HCT116 (cell line): ENCODE data around the gene ABR. TPM values are rescaled to one million over a fixed set of nuclear protein-coding genes. Genes with fewer than 3 reads are reported as not detected.

Experiments used
- ATAC-seq: fragments of 200-7000 bp; cut with Tn5 transposase; 2 replicates; pipeline ENCODE4 v1.9.1; 2020; ENCODE audit warnings: mild to moderate bottlenecking, moderate library complexity
- BruUV-seq: library from RNA; stranded (reverse); fragments of 400-500 nt; replicated peaks from 2 replicates; lab custom pipeline; 2021; lab: Mats Ljungman, UMichigan
- CTCF ChIA-PET: fragments of 300-600 bp; sonication (Branson Sonifier 250); formaldehyde crosslinking; loops from one replicate; lab custom pipeline; 2021; ENCODE audit warnings: antibody characterized with exemption; lab: Charles Lee
- POLR2A ChIA-PET: fragments of 300-600, 350-600 bp; sonication (Branson Sonifier 250); formaldehyde crosslinking; loops from one replicate; lab custom pipeline; 2021; ENCODE audit warnings: antibody characterized with exemption; lab: Charles Lee
- RAD21 ChIA-PET, 2 experiments: fragments of 300-600 bp; sonication (Branson Sonifier 250); formaldehyde crosslinking; loops; one replicate each; lab custom pipeline; 2023; ENCODE audit warnings: low total read pairs in 2 of 2; ENCODE audit not compliant: uncharacterized antibody in 2 of 2, unreplicated experiment in 2 of 2, low non-redundant PET in 1 of 2; lab: Charles Lee
- DNase-seq: peaks from one replicate; pipeline ENCODE4 v3.0.0-alpha.2; 2010; ENCODE audit warnings: low read depth, low spot score
- H2AFZ ChIP-seq: fragments of 200-600 bp; shearing (Covaris generic), sonication (generic); 2 replicates; pipeline ENCODE4 v1.6.1; 2017; ENCODE audit warnings: low read depth, mixed run types, mixed read lengths, antibody characterized with exemption, low read length; ENCODE audit not compliant: poor library complexity, severe bottlenecking
- H3K27ac ChIP-seq: 2 replicates; pipeline ENCODE4 v1.5.1; 2012; ENCODE audit warnings: low read depth, low read length
- H3K27me3 ChIP-seq: fragments of 200-600 bp; sonication (generic); 2 replicates; pipeline ENCODE4 v1.6.1; 2016; ENCODE audit warnings: mixed run types, low read length, mixed read lengths; ENCODE audit not compliant: insufficient read depth
- H3K36me3 ChIP-seq, 2 experiments: fragments of 200-500 bp in 1 of 2; fragments of 200-600 bp in 1 of 2; sonication (Bioruptor generic) in 1 of 2; sonication (generic) in 1 of 2; 2 replicates each; pipeline versions ENCODE4 v1.5.1 to v1.6.1; 2014 to 2016; ENCODE audit warnings: low read length in 2 of 2, inconsistent platforms in 1 of 2, mixed read lengths in 1 of 2, mixed run types in 1 of 2; ENCODE audit not compliant: insufficient read depth in 2 of 2, control insufficient read depth in 1 of 2
- H3K4me1 ChIP-seq, 2 experiments: fragments of 200-600 bp in 1 of 2; sonication (generic) in 1 of 2; 2 replicates each; pipeline versions ENCODE4 v1.5.1 to v1.6.1; 2012 to 2017; ENCODE audit warnings: low read length in 2 of 2, inconsistent platforms in 1 of 2, mild to moderate bottlenecking in 1 of 2, mixed read lengths in 1 of 2, mixed run types in 1 of 2, moderate library complexity in 1 of 2; ENCODE audit not compliant: insufficient read depth in 2 of 2, control insufficient read depth in 1 of 2
- H3K4me2 ChIP-seq: fragments of 200-600 bp; sonication (generic); 2 replicates; pipeline ENCODE4 v1.6.1; 2017; ENCODE audit warnings: mixed run types, low read length, mixed read lengths
- H3K4me3 ChIP-seq, 2 experiments: fragments of 200-600 bp in 1 of 2; sonication (generic) in 1 of 2; replicated peaks in 1 of 2; 2 replicates each; pipeline ENCODE4 v1.5.1; 2011 to 2016; ENCODE audit warnings: low read length in 2 of 2, control low read depth in 1 of 2, low read depth in 1 of 2, mild to moderate bottlenecking in 1 of 2, mixed read lengths in 1 of 2, mixed run types in 1 of 2
- H3K79me2 ChIP-seq: fragments of 200-600 bp; sonication (generic); 2 replicates; pipeline ENCODE4 v1.6.1; 2017; ENCODE audit warnings: mild to moderate bottlenecking, mixed run types, low read length, moderate library complexity, mixed read lengths; ENCODE audit not compliant: insufficient read depth
- H3K9ac ChIP-seq: fragments of 200-600 bp; sonication (generic); 2 replicates; pipeline ENCODE4 v1.6.1; 2016; ENCODE audit warnings: low read length, mixed read lengths
- H3K9me2 ChIP-seq: fragments of 200-600 bp; sonication (generic), shearing (Covaris generic); 2 replicates; pipeline ENCODE4 v1.6.1; 2017; ENCODE audit warnings: mixed run types, mild to moderate bottlenecking, moderate library complexity; ENCODE audit not compliant: insufficient read depth
- H3K9me3 ChIP-seq, 2 experiments: fragments of 200-500 bp in 1 of 2; fragments of 200-600 bp in 1 of 2; sonication (Bioruptor generic) in 1 of 2; sonication (generic) in 1 of 2; 2 replicates each; pipeline ENCODE4 v1.6.1; 2014 to 2017; ENCODE audit warnings: low read length in 2 of 2, mixed read lengths in 2 of 2, inconsistent platforms in 1 of 2, low read depth in 1 of 2, mild to moderate bottlenecking in 1 of 2, mixed run types in 1 of 2, moderate library complexity in 1 of 2; ENCODE audit not compliant: control insufficient read depth in 1 of 2, insufficient read depth in 1 of 2
- H4K20me1 ChIP-seq: fragments of 200-600 bp; sonication (generic), shearing (Covaris generic); 2 replicates; pipeline ENCODE4 v1.6.1; 2017; ENCODE audit warnings: mixed run types, mild to moderate bottlenecking, moderate library complexity; ENCODE audit not compliant: insufficient read depth
- ELF1 ChIP-seq: IDR thresholded peaks from 2 replicates; pipeline ENCODE4 v1.6.1; 2012; ENCODE audit warnings: low read depth, borderline replicate concordance
- FOSL1 ChIP-seq: IDR thresholded peaks from 2 replicates; pipeline ENCODE4 v1.6.1; 2012; ENCODE audit warnings: low read depth
- POLR2A ChIP-seq: IDR thresholded peaks from 2 replicates; pipeline ENCODE4 v1.7.0; 2011; ENCODE audit warnings: borderline replicate concordance; ENCODE audit not compliant: insufficient read depth, insufficient read length; ENCODE audit errors: extremely low read depth
- RAD21 ChIP-seq: IDR thresholded peaks from 2 replicates; pipeline ENCODE4 v1.6.1; 2012; ENCODE audit warnings: low read depth, mild to moderate bottlenecking
- SIN3A ChIP-seq: IDR thresholded peaks from 2 replicates; pipeline ENCODE4 v1.6.1; 2012; ENCODE audit warnings: low read depth
- TCF7L2 ChIP-seq: IDR thresholded peaks from 2 replicates; pipeline ENCODE4 v1.7.0; 2011; ENCODE audit warnings: borderline replicate concordance, inconsistent platforms; ENCODE audit not compliant: insufficient read depth, insufficient read length; ENCODE audit errors: extremely low read depth
- intact Hi-C: fragments of 100-400 bp; cut with micrococcal nuclease; formaldehyde crosslinking; loops from 2 replicates; pipeline ENCODE4 v1.10.0; 2022
- total RNA-seq: library from RNA; stranded (reverse); gene quantifications from one replicate; pipeline ENCODE4 v1.2.1, GENCODE V29; 2021; ENCODE audit not compliant: unreplicated experiment
- TF ChIP-seq, protein P1 (sequence below): IDR thresholded peaks from 2 replicates; pipeline ENCODE4 v1.6.1; 2012; ENCODE audit warnings: low read depth
- TF ChIP-seq, protein P2 (sequence below): IDR thresholded peaks from 2 replicates; pipeline ENCODE4 v1.6.1; 2012
- TF ChIP-seq, protein P3 (sequence below), 3 experiments: fragments of 200-600 bp in 1 of 3; sonication (generic) in 1 of 3; IDR thresholded peaks in 2 of 3; conservative IDR thresholded peaks in 1 of 3; 2 replicates each; pipeline ENCODE4 v1.5.1; 2012 to 2017; ENCODE audit warnings: low read depth in 2 of 3, low read length in 2 of 3, antibody characterized with exemption in 1 of 3, borderline replicate concordance in 1 of 3, control low read depth in 1 of 3, mild to moderate bottlenecking in 1 of 3, mixed read lengths in 1 of 3, mixed run types in 1 of 3, moderate library complexity in 1 of 3; ENCODE audit not compliant: insufficient read depth in 1 of 3
- TF ChIP-seq, protein P4 (sequence below): IDR thresholded peaks from 2 replicates; pipeline ENCODE4 v1.6.1; 2012

ABR gene
- total RNA-seq, 1 experiment from 2014 or later: 58.5 TPM

DNA sequence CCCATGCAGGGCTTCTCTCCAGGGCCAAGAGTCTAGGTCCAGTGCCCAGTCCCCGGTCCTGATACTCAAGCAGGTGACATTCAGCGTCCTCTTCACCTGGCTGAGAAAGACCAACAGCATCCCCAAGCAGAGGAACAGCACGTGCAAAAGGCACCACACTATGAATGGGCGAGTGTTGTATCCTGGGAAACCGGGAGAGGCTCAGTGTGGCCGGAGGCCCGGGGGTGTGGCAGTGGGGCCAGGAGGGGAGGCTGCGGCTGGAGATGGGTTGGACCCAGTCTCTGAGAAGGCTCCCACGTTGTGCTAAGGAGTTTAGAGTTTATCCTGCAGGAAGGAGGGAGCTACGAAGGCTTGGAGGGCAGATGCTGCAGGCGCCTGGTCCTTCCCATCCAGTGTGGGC, 13.5 kb downstream of the ABR start:
- ATAC-seq (no peak), DNase-seq (no peak)
- intact Hi-C loops: no loop called here
- RAD21 ChIA-PET: no interaction called here
- no peaks in the 10 kb centered on the region for H3K9me3 ChIP-seq
- no peaks in the 10 kb centered on the region for H3K36me3 ChIP-seq
- no peak overlapping the region for H3K4me2 ChIP-seq
- CTCF ChIA-PET: no interaction called here
- H3K27me3 ChIP-seq: no peaks in the 10 kb centered on the region
- no peaks in the 10 kb centered on the region for H3K4me1 ChIP-seq
- no TSS peak for BruUV-seq
- no peak overlapping the region for H3K4me3 ChIP-seq
- H4K20me1 ChIP-seq: no peaks in the 10 kb centered on the region
- H2AFZ ChIP-seq: no peak overlapping the region
- H3K9ac ChIP-seq: no peak overlapping the region
- H3K79me2 ChIP-seq: no peaks in the 10 kb centered on the region
- TF ChIP-seq SIN3A (no peak), FOSL1 (no peak), TCF7L2 (no peak), POLR2A (no peak), ELF1 (no peak), RAD21 (no peak)
- TF ChIP-seq, protein P1, sequence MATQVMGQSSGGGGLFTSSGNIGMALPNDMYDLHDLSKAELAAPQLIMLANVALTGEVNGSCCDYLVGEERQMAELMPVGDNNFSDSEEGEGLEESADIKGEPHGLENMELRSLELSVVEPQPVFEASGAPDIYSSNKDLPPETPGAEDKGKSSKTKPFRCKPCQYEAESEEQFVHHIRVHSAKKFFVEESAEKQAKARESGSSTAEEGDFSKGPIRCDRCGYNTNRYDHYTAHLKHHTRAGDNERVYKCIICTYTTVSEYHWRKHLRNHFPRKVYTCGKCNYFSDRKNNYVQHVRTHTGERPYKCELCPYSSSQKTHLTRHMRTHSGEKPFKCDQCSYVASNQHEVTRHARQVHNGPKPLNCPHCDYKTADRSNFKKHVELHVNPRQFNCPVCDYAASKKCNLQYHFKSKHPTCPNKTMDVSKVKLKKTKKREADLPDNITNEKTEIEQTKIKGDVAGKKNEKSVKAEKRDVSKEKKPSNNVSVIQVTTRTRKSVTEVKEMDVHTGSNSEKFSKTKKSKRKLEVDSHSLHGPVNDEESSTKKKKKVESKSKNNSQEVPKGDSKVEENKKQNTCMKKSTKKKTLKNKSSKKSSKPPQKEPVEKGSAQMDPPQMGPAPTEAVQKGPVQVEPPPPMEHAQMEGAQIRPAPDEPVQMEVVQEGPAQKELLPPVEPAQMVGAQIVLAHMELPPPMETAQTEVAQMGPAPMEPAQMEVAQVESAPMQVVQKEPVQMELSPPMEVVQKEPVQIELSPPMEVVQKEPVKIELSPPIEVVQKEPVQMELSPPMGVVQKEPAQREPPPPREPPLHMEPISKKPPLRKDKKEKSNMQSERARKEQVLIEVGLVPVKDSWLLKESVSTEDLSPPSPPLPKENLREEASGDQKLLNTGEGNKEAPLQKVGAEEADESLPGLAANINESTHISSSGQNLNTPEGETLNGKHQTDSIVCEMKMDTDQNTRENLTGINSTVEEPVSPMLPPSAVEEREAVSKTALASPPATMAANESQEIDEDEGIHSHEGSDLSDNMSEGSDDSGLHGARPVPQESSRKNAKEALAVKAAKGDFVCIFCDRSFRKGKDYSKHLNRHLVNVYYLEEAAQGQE: no peak
- TF ChIP-seq, protein P2, sequence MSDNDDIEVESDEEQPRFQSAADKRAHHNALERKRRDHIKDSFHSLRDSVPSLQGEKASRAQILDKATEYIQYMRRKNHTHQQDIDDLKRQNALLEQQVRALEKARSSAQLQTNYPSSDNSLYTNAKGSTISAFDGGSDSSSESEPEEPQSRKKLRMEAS: no peak
- TF ChIP-seq, protein P3, sequence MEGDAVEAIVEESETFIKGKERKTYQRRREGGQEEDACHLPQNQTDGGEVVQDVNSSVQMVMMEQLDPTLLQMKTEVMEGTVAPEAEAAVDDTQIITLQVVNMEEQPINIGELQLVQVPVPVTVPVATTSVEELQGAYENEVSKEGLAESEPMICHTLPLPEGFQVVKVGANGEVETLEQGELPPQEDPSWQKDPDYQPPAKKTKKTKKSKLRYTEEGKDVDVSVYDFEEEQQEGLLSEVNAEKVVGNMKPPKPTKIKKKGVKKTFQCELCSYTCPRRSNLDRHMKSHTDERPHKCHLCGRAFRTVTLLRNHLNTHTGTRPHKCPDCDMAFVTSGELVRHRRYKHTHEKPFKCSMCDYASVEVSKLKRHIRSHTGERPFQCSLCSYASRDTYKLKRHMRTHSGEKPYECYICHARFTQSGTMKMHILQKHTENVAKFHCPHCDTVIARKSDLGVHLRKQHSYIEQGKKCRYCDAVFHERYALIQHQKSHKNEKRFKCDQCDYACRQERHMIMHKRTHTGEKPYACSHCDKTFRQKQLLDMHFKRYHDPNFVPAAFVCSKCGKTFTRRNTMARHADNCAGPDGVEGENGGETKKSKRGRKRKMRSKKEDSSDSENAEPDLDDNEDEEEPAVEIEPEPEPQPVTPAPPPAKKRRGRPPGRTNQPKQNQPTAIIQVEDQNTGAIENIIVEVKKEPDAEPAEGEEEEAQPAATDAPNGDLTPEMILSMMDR (IDR thresholded peaks at IDR 0.05 in 2 of 3, conservative IDR thresholded peaks at IDR 0.05 in 1 of 3; ENCODE audit: borderline replicate concordance in 1 of 3, insufficient read depth in 1 of 3, low read depth in 2 of 3, low read length in 2 of 3): no peak
- TF ChIP-seq, protein P4, sequence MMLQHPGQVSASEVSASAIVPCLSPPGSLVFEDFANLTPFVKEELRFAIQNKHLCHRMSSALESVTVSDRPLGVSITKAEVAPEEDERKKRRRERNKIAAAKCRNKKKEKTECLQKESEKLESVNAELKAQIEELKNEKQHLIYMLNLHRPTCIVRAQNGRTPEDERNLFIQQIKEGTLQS: no peak
- TF ChIP-seq, all 23 proteins: peak for 0
- Histone ChIP-seq H3K27ac (no peak overlapping the region), H3K9me2 (no peaks in the 10 kb centered on the region)
- POLR2A ChIA-PET: no interaction called here
